ENCODE results near the gene GAS2L3.
A peak's percentile ranks its signal among the peaks of the same experiment; 100 is the strongest.

Gene GAS2L3

GRCh38 chr12:100564905-100565467, 8.5 kb upstream of the GAS2L3 start:
- CTCF ChIA-PET, result no interaction called here
- TF ChIP-seq ELF4 (IDR thresholded peaks at IDR 0.05), result no peak
- no peak for TF ChIP-seq SP1 (IDR thresholded peaks at IDR 0.05)
- no peak for TF ChIP-seq FOXK2 (IDR thresholded peaks at IDR 0.05)
- no peak for TF ChIP-seq LEF1 (IDR thresholded peaks at IDR 0.05; ENCODE audit: borderline replicate concordance)
- no peak for TF ChIP-seq TARDBP (IDR thresholded peaks at IDR 0.05)
- DNase-seq (ENCODE audit: extremely low spot score), result no peak
- POLR2A ChIA-PET, result no interaction called here

GRCh38 chr12:100565987-100566545, 7.4 kb upstream of the GAS2L3 start:
- no peak for DNase-seq (ENCODE audit: extremely low spot score)
- TF ChIP-seq ARNT (IDR thresholded peaks at IDR 0.05), result no peak
- TF ChIP-seq ZNF384 (IDR thresholded peaks at IDR 0.05), result no peak
- no peak for TF ChIP-seq ELF4 (IDR thresholded peaks at IDR 0.05)
- TF ChIP-seq CTBP1 (IDR thresholded peaks at IDR 0.05; ENCODE audit: borderline replicate concordance), result no peak
- TF ChIP-seq SUZ12 (IDR thresholded peaks at IDR 0.05), result no peak
- TF ChIP-seq HDGF (IDR thresholded peaks at IDR 0.05; ENCODE audit: borderline replicate concordance), result no peak
- no peak for TF ChIP-seq FOXM1 (IDR thresholded peaks at IDR 0.05; ENCODE audit: borderline replicate concordance)
- TF ChIP-seq BHLHE40 (IDR thresholded peaks at IDR 0.05; ENCODE audit: borderline replicate concordance), result no peak
- TF ChIP-seq SP1 (IDR thresholded peaks at IDR 0.05), result no peak
- TF ChIP-seq PKNOX1 (IDR thresholded peaks at IDR 0.05), result no peak
- no peak for TF ChIP-seq FOXA1 (IDR thresholded peaks at IDR 0.05)
- TF ChIP-seq L3MBTL2 (conservative IDR thresholded peaks at IDR 0.05), result no peak
- ChIA-PET POLR2A (interaction anchor here (0.6 kb wide), 1 partner anchor 524 kb away, joined by 4 read pairs; no protein-coding TSS in a partner anchor), CTCF (no interaction called here)

- TF ChIP-seq PKNOX1 (IDR thresholded peaks at IDR 0.05) (no peak), ARNT (IDR thresholded peaks at IDR 0.05) (no peak), TARDBP (IDR thresholded peaks at IDR 0.05) (no peak), ZNF384 (IDR thresholded peaks at IDR 0.05) (no peak), FOXA1 (IDR thresholded peaks at IDR 0.05) (no peak), ELF4 (IDR thresholded peaks at IDR 0.05) (no peak), SUZ12 (IDR thresholded peaks at IDR 0.05) (no peak), BHLHE40 (IDR thresholded peaks at IDR 0.05; ENCODE audit: borderline replicate concordance) (no peak), FOXK2 (IDR thresholded peaks at IDR 0.05) (no peak), SP1 (IDR thresholded peaks at IDR 0.05) (no peak), FOXM1 (IDR thresholded peaks at IDR 0.05; ENCODE audit: borderline replicate concordance) (no peak), NFRKB (IDR thresholded peaks at IDR 0.05) (no peak), CTBP1 (IDR thresholded peaks at IDR 0.05; ENCODE audit: borderline replicate concordance) (no peak), HDGF (IDR thresholded peaks at IDR 0.05; ENCODE audit: borderline replicate concordance) (no peak), L3MBTL2 (conservative IDR thresholded peaks at IDR 0.05) (no peak), LEF1 (IDR thresholded peaks at IDR 0.05; ENCODE audit: borderline replicate concordance) (no peak)
- ChIA-PET POLR2A (no interaction called here), CTCF (no interaction called here)
- no peak for DNase-seq (ENCODE audit: extremely low spot score)
Measured at GRCh38 chr12:100566887-100567637, 6.4 kb upstream of the GAS2L3 start.

GRCh38 chr12:100567945-100568344, 5.5 kb upstream of the GAS2L3 start:
- no peak for TF ChIP-seq SUZ12 (IDR thresholded peaks at IDR 0.05)
- TF ChIP-seq PKNOX1 (IDR thresholded peaks at IDR 0.05), result no peak
- no peak for TF ChIP-seq FOXK2 (IDR thresholded peaks at IDR 0.05)
- ChIA-PET CTCF (no interaction called here), POLR2A (no interaction called here)
- no peak for DNase-seq (ENCODE audit: extremely low spot score)

- no peak for TF ChIP-seq NFRKB (IDR thresholded peaks at IDR 0.05)
- no peak for TF ChIP-seq FOXK2 (IDR thresholded peaks at IDR 0.05)
- DNase-seq (ENCODE audit: extremely low spot score), result no peak
- CTCF ChIA-PET, result no interaction called here
- POLR2A ChIA-PET, result no interaction called here
Measured at GRCh38 chr12:100572184-100572583, 1.3 kb upstream of the GAS2L3 start.

GRCh38 chr12:100574187-100575074, 947 bp downstream of the GAS2L3 start:
- CTCF ChIA-PET, result interaction anchor here (1.1 kb wide), 1 partner anchor 170 kb away, joined by 3 read pairs; no protein-coding TSS in a partner anchor
- DNase-seq (ENCODE audit: extremely low spot score), result peak; percentile 16
- POLR2A ChIA-PET, result interaction anchor here (1.5 kb wide), 1 partner anchor 23 kb away, joined by 3 read pairs; no protein-coding TSS in a partner anchor
- TF ChIP-seq TARDBP (IDR thresholded peaks at IDR 0.05) (no peak), ZNF384 (IDR thresholded peaks at IDR 0.05) (no peak), BHLHE40 (IDR thresholded peaks at IDR 0.05; ENCODE audit: borderline replicate concordance) (no peak), SP1 (IDR thresholded peaks at IDR 0.05) (no peak), FOXM1 (IDR thresholded peaks at IDR 0.05; ENCODE audit: borderline replicate concordance) (no peak), LEF1 (IDR thresholded peaks at IDR 0.05; ENCODE audit: borderline replicate concordance) (no peak)

All from HEK293T (cell line).